Liver (tissue), 9 donors: ENCODE measurements around the gene BRD9. TPM values are rescaled to one million over a fixed set of nuclear protein-coding genes. Genes with fewer than 3 reads are reported as not detected.

ENCODE experiments used
- DNase-seq: peaks from one replicate; pipeline ENCODE4 v3.0.0-alpha.2; 2017; ENCODE audit warnings: low spot score
- H3K27ac ChIP-seq, 2 donors: one replicate each; pipeline ENCODE4 v1.7.0; 2013; ENCODE audit warnings: inconsistent platforms in 2 of 2, low read length in 2 of 2, control low read depth in 1 of 2, low read depth in 1 of 2, mild to moderate bottlenecking in 1 of 2
- H3K27me3 ChIP-seq, 4 donors: one replicate each; pipeline versions ENCODE4 v1.6.1 to v1.7.0; 2013; ENCODE audit warnings: low read length in 3 of 4, inconsistent platforms in 1 of 4, mild to moderate bottlenecking in 1 of 4, moderate library complexity in 1 of 4; ENCODE audit not compliant: control insufficient read depth in 4 of 4, insufficient read depth in 4 of 4
- H3K36me3 ChIP-seq, 4 donors: one replicate each; pipeline versions ENCODE4 v1.6.1 to v1.7.0; 2013; ENCODE audit warnings: low read length in 3 of 4, mild to moderate bottlenecking in 3 of 4, low read depth in 1 of 4, moderate library complexity in 1 of 4; ENCODE audit not compliant: control insufficient read depth in 4 of 4, insufficient read depth in 3 of 4
- H3K4me1 ChIP-seq, 4 donors: one replicate each; pipeline versions ENCODE4 v1.6.1 to v1.7.0; 2013; ENCODE audit warnings: low read length in 3 of 4, mild to moderate bottlenecking in 3 of 4, moderate library complexity in 1 of 4; ENCODE audit not compliant: control insufficient read depth in 4 of 4, insufficient read depth in 4 of 4
- H3K4me3 ChIP-seq, 3 donors: one replicate each; pipeline versions ENCODE4 v1.6.1 to v1.7.0; 2013; ENCODE audit warnings: low read length in 3 of 3, control low read depth in 1 of 3, low read depth in 1 of 3, mild to moderate bottlenecking in 1 of 3
- H3K9ac ChIP-seq, 2 donors: one replicate each; pipeline ENCODE4 v1.7.0; 2013; ENCODE audit warnings: low read length in 2 of 2, mild to moderate bottlenecking in 2 of 2, moderate library complexity in 2 of 2, control low read depth in 1 of 2, low read depth in 1 of 2
- H3K9me3 ChIP-seq, 4 donors: one replicate each; pipeline versions ENCODE4 v1.6.1 to v1.7.0; 2013; ENCODE audit warnings: low read length in 3 of 4; ENCODE audit not compliant: control insufficient read depth in 4 of 4
- EGR1 ChIP-seq, 2 donors: IDR thresholded peaks; 2 replicates each; pipeline ENCODE4 v1.6.1; 2016 to 2018; ENCODE audit warnings: antibody characterized with exemption in 2 of 2, low read depth in 2 of 2
- FOXA1 ChIP-seq: IDR thresholded peaks from 2 replicates; pipeline ENCODE4 v1.6.1; 2016; ENCODE audit warnings: antibody characterized with exemption
- FOXA2 ChIP-seq: IDR thresholded peaks from 2 replicates; pipeline ENCODE4 v1.6.1; 2016; ENCODE audit warnings: antibody characterized with exemption
- GABPA ChIP-seq, 2 donors: IDR thresholded peaks in 1 of 2; conservative IDR thresholded peaks in 1 of 2; 2 replicates each; pipeline ENCODE4 v1.6.1; 2016; ENCODE audit warnings: antibody characterized with exemption in 2 of 2, mild to moderate bottlenecking in 1 of 2, moderate library complexity in 1 of 2
- HNF4A ChIP-seq, 2 donors: conservative IDR thresholded peaks; 2 replicates each; pipeline ENCODE4 v1.6.1; 2016; ENCODE audit warnings: antibody characterized with exemption in 2 of 2, mild to moderate bottlenecking in 2 of 2
- HNF4G ChIP-seq: IDR thresholded peaks from 2 replicates; pipeline ENCODE4 v1.6.1; 2016; ENCODE audit warnings: antibody characterized with exemption
- JUND ChIP-seq, 2 donors: IDR thresholded peaks; 2 replicates each; pipeline ENCODE4 v1.6.1; 2016; ENCODE audit warnings: antibody characterized with exemption in 2 of 2
- NR2F2 ChIP-seq: IDR thresholded peaks from 2 replicates; pipeline ENCODE4 v1.6.1; 2016; ENCODE audit warnings: antibody characterized with exemption
- RAD21 ChIP-seq, 2 donors: IDR thresholded peaks; 2 replicates each; pipeline ENCODE4 v1.6.1; 2016; ENCODE audit warnings: antibody characterized with exemption in 2 of 2, mild to moderate bottlenecking in 2 of 2
- RXRA ChIP-seq, 2 donors: IDR thresholded peaks; 2 replicates each; pipeline ENCODE4 v1.6.1; 2017 to 2018; ENCODE audit warnings: antibody characterized with exemption in 2 of 2, mild to moderate bottlenecking in 1 of 2
- SP1 ChIP-seq: IDR thresholded peaks from 2 replicates; pipeline ENCODE4 v1.6.1; 2018; ENCODE audit warnings: antibody characterized with exemption, mild to moderate bottlenecking
- TAF1 ChIP-seq: conservative IDR thresholded peaks from 2 replicates; pipeline ENCODE4 v1.6.1; 2016; ENCODE audit warnings: antibody characterized with exemption, mild to moderate bottlenecking
- YY1 ChIP-seq: IDR thresholded peaks from 2 replicates; pipeline ENCODE4 v1.6.1; 2016; ENCODE audit warnings: antibody characterized with exemption, mild to moderate bottlenecking
- WGBS: extraction: QIAGEN DNeasy Blood & Tissue Kit; methylation state at CpG from one replicate; pipeline ENCODE4 v1.1.7; 2013; 5-methylcytosine and 5-hydroxymethylcytosine counted together
- polyA plus RNA-seq, 2 donors: library from polyadenylated mRNA; stranded (reverse) in 1 of 2; unstranded in 1 of 2; fragments of 200-250 nt in 1 of 2; fragments of >200 nt in 1 of 2; fragmentation: Nextera tagmentation in 1 of 2; extraction: Ambion mirVana in 1 of 2; gene quantifications; one replicate each; pipeline versions ENCODE4 v1.2.1 to v1.2.3, GENCODE V29; 2013 to 2015
- total RNA-seq, 2 donors: library from RNA; depleted of rRNA; stranded (reverse); fragments of >200 nt; gene quantifications; one replicate each; pipeline ENCODE4 v1.2.3, GENCODE V29; 2014
- TF ChIP-seq, protein P1 (sequence below): IDR thresholded peaks from 2 replicates; pipeline ENCODE4 v1.6.1; 2016; ENCODE audit warnings: antibody characterized with exemption, mild to moderate bottlenecking
- TF ChIP-seq, protein P2 (sequence below): fragments of 150-350 bp; IDR thresholded peaks from 2 replicates; pipeline ENCODE4 v1.5.1; 2017; ENCODE audit warnings: improper control_type of control experiment, low read depth, low read length; ENCODE audit not compliant: missing input control
- TF ChIP-seq, protein P3 (sequence below): IDR thresholded peaks from 2 replicates; pipeline ENCODE4 v1.6.1; 2016; ENCODE audit warnings: antibody characterized with exemption
- donor health status: healthy.
- donor health status: healthy.
- donor health status: healthy.
- donor health status: healthy.
- donor health status: healthy.

BRD9 gene
- total and polyA plus RNA-seq, 4 donors, result 7.0 to 17.7 (median 9.5) TPM

DNA sequence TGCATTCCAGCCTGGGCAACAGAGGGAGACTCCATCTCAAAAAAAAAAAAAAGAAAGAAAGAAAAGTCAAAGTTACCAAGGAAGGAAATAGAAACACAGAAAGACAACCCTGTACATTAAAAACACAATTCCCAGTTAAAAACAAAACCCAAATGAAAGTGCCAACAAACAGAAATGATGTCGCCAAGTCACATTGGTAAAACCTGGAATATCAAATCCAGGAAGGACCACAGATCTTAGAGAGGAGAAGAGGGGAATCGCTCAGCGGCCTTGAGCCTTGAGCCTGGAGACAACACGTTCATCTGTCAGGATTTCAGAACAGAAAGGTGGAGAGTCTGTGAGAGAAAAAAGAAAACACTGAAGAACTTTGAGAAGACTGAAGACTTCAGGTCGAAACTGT, 40.6 kb downstream of the BRD9 start:
- Histone ChIP-seq H3K27ac (no peak overlapping the region), H3K36me3 (no peaks in the 10 kb centered on the region), H3K9me3 (no peaks in the 10 kb centered on the region), H3K4me3 (no peak overlapping the region), H3K9ac (no peak overlapping the region), H3K4me1 (no peaks in the 10 kb centered on the region), H3K27me3 (no peaks in the 10 kb centered on the region)
- 58% methylated on average over 5 of the region's 5 CpGs for WGBS
- TF ChIP-seq, protein P1, sequence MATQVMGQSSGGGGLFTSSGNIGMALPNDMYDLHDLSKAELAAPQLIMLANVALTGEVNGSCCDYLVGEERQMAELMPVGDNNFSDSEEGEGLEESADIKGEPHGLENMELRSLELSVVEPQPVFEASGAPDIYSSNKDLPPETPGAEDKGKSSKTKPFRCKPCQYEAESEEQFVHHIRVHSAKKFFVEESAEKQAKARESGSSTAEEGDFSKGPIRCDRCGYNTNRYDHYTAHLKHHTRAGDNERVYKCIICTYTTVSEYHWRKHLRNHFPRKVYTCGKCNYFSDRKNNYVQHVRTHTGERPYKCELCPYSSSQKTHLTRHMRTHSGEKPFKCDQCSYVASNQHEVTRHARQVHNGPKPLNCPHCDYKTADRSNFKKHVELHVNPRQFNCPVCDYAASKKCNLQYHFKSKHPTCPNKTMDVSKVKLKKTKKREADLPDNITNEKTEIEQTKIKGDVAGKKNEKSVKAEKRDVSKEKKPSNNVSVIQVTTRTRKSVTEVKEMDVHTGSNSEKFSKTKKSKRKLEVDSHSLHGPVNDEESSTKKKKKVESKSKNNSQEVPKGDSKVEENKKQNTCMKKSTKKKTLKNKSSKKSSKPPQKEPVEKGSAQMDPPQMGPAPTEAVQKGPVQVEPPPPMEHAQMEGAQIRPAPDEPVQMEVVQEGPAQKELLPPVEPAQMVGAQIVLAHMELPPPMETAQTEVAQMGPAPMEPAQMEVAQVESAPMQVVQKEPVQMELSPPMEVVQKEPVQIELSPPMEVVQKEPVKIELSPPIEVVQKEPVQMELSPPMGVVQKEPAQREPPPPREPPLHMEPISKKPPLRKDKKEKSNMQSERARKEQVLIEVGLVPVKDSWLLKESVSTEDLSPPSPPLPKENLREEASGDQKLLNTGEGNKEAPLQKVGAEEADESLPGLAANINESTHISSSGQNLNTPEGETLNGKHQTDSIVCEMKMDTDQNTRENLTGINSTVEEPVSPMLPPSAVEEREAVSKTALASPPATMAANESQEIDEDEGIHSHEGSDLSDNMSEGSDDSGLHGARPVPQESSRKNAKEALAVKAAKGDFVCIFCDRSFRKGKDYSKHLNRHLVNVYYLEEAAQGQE, result no peak
- no peak for TF ChIP-seq NR2F2
- TF ChIP-seq HNF4G, result no peak
- TF ChIP-seq GABPA (IDR thresholded peaks at IDR 0.05 in 1 of 2, conservative IDR thresholded peaks at IDR 0.05 in 1 of 2), result no peak
- TF ChIP-seq FOXA1, result no peak
- TF ChIP-seq SP1, result no peak
- TF ChIP-seq, protein P2, sequence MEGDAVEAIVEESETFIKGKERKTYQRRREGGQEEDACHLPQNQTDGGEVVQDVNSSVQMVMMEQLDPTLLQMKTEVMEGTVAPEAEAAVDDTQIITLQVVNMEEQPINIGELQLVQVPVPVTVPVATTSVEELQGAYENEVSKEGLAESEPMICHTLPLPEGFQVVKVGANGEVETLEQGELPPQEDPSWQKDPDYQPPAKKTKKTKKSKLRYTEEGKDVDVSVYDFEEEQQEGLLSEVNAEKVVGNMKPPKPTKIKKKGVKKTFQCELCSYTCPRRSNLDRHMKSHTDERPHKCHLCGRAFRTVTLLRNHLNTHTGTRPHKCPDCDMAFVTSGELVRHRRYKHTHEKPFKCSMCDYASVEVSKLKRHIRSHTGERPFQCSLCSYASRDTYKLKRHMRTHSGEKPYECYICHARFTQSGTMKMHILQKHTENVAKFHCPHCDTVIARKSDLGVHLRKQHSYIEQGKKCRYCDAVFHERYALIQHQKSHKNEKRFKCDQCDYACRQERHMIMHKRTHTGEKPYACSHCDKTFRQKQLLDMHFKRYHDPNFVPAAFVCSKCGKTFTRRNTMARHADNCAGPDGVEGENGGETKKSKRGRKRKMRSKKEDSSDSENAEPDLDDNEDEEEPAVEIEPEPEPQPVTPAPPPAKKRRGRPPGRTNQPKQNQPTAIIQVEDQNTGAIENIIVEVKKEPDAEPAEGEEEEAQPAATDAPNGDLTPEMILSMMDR, result no peak
- no peak for TF ChIP-seq EGR1 (IDR thresholded peaks at IDR 0.05; ENCODE audit: low read depth in 2 of 2)
- TF ChIP-seq HNF4A (conservative IDR thresholded peaks at IDR 0.05), result no peak
- no peak for TF ChIP-seq FOXA2
- no peak for TF ChIP-seq RAD21 (IDR thresholded peaks at IDR 0.05)
- DNase-seq, result no peak

DNA sequence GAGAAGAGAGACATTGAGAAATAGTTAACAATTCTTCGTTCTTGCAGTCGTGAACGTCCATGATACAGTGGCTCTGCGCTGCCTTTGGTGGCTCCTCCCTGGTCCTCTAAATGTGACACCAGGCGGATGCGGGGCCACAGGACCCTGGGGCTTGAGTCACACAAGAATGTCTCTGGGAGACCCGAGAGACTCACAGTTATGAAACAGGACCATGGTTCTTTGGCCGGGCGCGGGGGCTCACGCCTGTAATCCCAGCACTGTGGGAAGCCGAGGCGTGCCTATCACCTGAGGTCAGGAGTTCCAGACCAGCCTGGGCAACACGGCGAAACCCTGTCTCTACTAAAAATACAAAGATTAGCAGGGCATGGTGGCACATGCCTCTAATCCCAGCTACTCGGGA, 41.0 kb downstream of the BRD9 start:
- no peak overlapping the region for H3K4me3 ChIP-seq
- WGBS, result 85% methylated on average over 16 of the region's 16 CpGs
- no peaks in the 10 kb centered on the region for H3K36me3 ChIP-seq
- no peak overlapping the region for H3K27ac ChIP-seq
- no peaks in the 10 kb centered on the region for H3K27me3 ChIP-seq
- H3K9ac ChIP-seq, result no peak overlapping the region
- no peaks in the 10 kb centered on the region for H3K4me1 ChIP-seq
- TF ChIP-seq, protein P1, result no peak
- no peak for TF ChIP-seq SP1
- TF ChIP-seq RXRA (IDR thresholded peaks at IDR 0.05), result no peak
- TF ChIP-seq JUND (IDR thresholded peaks at IDR 0.05), result no peak
- TF ChIP-seq YY1, result no peak
- no peak for TF ChIP-seq RAD21 (IDR thresholded peaks at IDR 0.05)
- TF ChIP-seq HNF4G, result no peak
- TF ChIP-seq, protein P2, result no peak
- no peak for TF ChIP-seq FOXA1
- TF ChIP-seq, protein P3, sequence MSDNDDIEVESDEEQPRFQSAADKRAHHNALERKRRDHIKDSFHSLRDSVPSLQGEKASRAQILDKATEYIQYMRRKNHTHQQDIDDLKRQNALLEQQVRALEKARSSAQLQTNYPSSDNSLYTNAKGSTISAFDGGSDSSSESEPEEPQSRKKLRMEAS, result no peak
- no peak for TF ChIP-seq TAF1
- no peak for DNase-seq
- no peaks in the 10 kb centered on the region for H3K9me3 ChIP-seq
